Adrenal gland (tissue), 12 donors: ENCODE data around the gene LPAR2. TPM values are rescaled to one million over a fixed set of nuclear protein-coding genes. Genes with fewer than 3 reads are reported as not detected.

Experiments
- DNase-seq, 7 donors: peaks; one replicate each; pipeline ENCODE4 v3.0.0-alpha.2; 2019 to 2020
- H3K27ac ChIP-seq, 5 donors: fragments of 200-600 bp; sonication (generic) in 4 of 5; 1 replicate in 3 of 5; 2 replicates in 2 of 5; pipeline versions ENCODE4 v1.5.1 to v1.8.0; 2016 to 2020; ENCODE audit warnings: mild to moderate bottlenecking in 1 of 5
- H3K27me3 ChIP-seq: fragments of 200-600 bp; 2 replicates; pipeline ENCODE4 v1.8.0; 2021
- H3K36me3 ChIP-seq, 2 donors: fragments of 200-600 bp; replicated peaks in 1 of 2; 1 replicate in 1 of 2; 2 replicates in 1 of 2; pipeline versions ENCODE4 v1.5.1 to v1.8.0; 2018 to 2022
- H3K4me1 ChIP-seq, 2 donors: fragments of 200-600 bp; replicated peaks in 1 of 2; 1 replicate in 1 of 2; 2 replicates in 1 of 2; pipeline versions ENCODE4 v1.5.1 to v1.8.0; 2018 to 2021
- H3K4me3 ChIP-seq, 4 donors: fragments of 200-600 bp; sonication (generic) in 3 of 4; one replicate each; pipeline ENCODE4 v1.5.1; 2016 to 2018
- H3K9me3 ChIP-seq, 3 donors: fragments of 200-600 bp; sonication (generic) in 1 of 3; replicated peaks in 1 of 3; 1 replicate in 2 of 3; 2 replicates in 1 of 3; pipeline versions ENCODE4 v1.5.1 to v1.8.0; 2016 to 2021
- POLR2A ChIP-seq, 2 donors: fragments of 450-650 bp; IDR thresholded peaks; one replicate each; pipeline ENCODE4 v1.6.1; 2017; ENCODE audit warnings: antibody characterized with exemption in 2 of 2, mild to moderate bottlenecking in 2 of 2, moderate library complexity in 1 of 2
- WGBS, 4 donors: extraction: QIAGEN DNeasy Blood & Tissue Kit in 2 of 4; methylation state at CpG; one replicate each; pipeline versions ENCODE4 v1.1.5 to v1.1.7; 2013 to 2017; 5-methylcytosine and 5-hydroxymethylcytosine counted together
- intact Hi-C, 2 donors: fragments of 100-400 bp; cut with DNase I; formaldehyde crosslinking; loops; one replicate each; pipeline versions ENCODE4 v1.14.1 to v1.15.0; 2022 to 2023
- polyA plus RNA-seq, 3 donors: library from polyadenylated mRNA; stranded (reverse); fragments of 200-250 nt in 2 of 3; fragments of 350-450 nt in 1 of 3; fragmentation: Illumina TruSeq in 1 of 3; extraction: RNeasy Lipid Tissue Mini Kit (QIAGEN cat#74804) in 1 of 3; gene quantifications; one replicate each; pipeline ENCODE4 v1.2.3, GENCODE V29; 2013 to 2014
- total RNA-seq, 9 donors: library from RNA; depleted of rRNA in 4 of 9; stranded (reverse); fragments of >200 nt in 4 of 9; fragments of 120-200 nt in 1 of 9; fragmentation: NEBNext Ultra II Directional in 1 of 9; extraction: Animal tissue kit (Norgen Biotek cat#: 25700) in 1 of 9; gene quantifications; one replicate each; pipeline versions ENCODE4 v1.1.0 to v1.2.4, GENCODE V29; 2013 to 2023
- TF ChIP-seq, protein P1 (sequence below), 6 experiments: fragments of 450-650 bp in 4 of 6; fragments of 200-600 bp in 2 of 6; sonication (generic) in 1 of 6; IDR thresholded peaks; 1 replicate in 5 of 6; 2 replicates in 1 of 6; pipeline versions ENCODE4 v1.5.1 to v1.8.0; 2016 to 2021; ENCODE audit warnings: antibody characterized with exemption in 6 of 6, mild to moderate bottlenecking in 2 of 6, moderate library complexity in 1 of 6
- donor health status: healthy with polysubstance abuse.
- donor health status: Bipolar disorder and iron deficiency.
- donor health status: DM: yes; HTN: yes; CAD: no.
- donor health status: DM: no; HTN: no; CAD: no.
- donor health status: DM: no; HTN: no; CAD: no.
- donor health status: DM: yes; HTN: yes; CAD: no.

The LPAR2 gene
- total and polyA plus RNA-seq, 12 donors: 0.93 to 10.5 (median 3.7) TPM

DNA sequence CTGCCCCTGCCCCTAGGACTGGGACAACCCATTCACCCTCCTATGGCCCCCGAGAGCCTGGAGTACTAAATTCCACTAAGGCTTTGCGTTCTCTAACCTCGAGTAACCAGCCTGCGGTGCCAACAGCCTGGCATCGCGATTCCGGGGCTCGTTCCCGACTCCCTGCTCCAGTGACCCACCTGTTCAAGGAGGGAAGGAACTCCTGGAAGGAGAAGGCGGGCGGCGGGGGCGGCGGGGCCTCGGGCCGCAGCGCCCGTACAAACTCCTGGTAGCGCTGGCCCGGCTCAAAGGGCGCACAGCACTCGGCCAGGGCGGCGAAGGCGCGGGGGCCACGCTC, 9.1 kb upstream of the LPAR2 start:
- H3K27me3 ChIP-seq: no peaks in the 10 kb centered on the region
- no peaks in the 10 kb centered on the region for H3K36me3 ChIP-seq
- H3K4me3 ChIP-seq: no peak overlapping the region
- DNase-seq: no peak
- TF ChIP-seq, protein P1, sequence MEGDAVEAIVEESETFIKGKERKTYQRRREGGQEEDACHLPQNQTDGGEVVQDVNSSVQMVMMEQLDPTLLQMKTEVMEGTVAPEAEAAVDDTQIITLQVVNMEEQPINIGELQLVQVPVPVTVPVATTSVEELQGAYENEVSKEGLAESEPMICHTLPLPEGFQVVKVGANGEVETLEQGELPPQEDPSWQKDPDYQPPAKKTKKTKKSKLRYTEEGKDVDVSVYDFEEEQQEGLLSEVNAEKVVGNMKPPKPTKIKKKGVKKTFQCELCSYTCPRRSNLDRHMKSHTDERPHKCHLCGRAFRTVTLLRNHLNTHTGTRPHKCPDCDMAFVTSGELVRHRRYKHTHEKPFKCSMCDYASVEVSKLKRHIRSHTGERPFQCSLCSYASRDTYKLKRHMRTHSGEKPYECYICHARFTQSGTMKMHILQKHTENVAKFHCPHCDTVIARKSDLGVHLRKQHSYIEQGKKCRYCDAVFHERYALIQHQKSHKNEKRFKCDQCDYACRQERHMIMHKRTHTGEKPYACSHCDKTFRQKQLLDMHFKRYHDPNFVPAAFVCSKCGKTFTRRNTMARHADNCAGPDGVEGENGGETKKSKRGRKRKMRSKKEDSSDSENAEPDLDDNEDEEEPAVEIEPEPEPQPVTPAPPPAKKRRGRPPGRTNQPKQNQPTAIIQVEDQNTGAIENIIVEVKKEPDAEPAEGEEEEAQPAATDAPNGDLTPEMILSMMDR (IDR thresholded peaks at IDR 0.05): no peak
- no peak for TF ChIP-seq POLR2A (IDR thresholded peaks at IDR 0.05)
- no peaks in the 10 kb centered on the region for H3K4me1 ChIP-seq
- intact Hi-C loops: no loop called here
- H3K9me3 ChIP-seq: no peaks in the 10 kb centered on the region
- WGBS, 4 donors: 62 to 83% (median 79%) methylated on average over 17 to 27 of the region's 27 CpGs
- H3K27ac ChIP-seq: no peak overlapping the region

DNA sequence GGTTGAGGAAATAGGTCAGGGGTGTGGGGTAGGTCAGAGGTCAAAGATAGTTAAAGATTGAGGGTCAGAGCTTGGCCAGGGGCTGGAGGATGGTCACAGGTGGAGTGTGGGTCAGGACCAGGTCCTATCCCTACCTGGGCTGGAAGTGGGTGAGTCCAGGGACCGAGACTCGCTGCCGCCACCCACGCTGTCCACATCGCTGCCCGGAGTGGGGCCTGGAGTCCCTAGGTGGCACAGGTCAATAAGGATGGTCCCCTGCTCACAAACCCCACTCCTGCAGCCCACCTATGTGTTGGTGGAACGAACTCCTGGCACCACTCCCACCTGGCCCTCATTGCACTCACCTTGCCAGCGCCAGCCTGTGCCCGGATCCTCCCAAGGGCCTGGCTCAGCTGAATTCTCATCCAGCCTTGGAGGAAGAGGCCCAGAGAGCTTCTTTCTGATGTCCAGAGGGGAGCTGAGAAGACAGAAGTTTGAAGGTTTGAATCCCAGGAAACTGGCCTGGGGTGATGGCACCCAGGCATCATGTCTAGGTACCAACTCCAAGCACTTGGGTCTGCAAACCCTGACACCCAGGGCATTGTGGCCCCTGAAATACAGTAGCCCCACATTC, 8.7 kb upstream of the LPAR2 start:
- no peaks in the 10 kb centered on the region for H3K36me3 ChIP-seq
- 92 to 99% (median 96%) methylated on average over 6 to 9 of the region's 9 CpGs for WGBS, 4 donors
- intact Hi-C loops: no loop called here
- H3K4me1 ChIP-seq: no peaks in the 10 kb centered on the region
- no peak for DNase-seq
- TF ChIP-seq, protein P1 (IDR thresholded peaks at IDR 0.05): no peak
- TF ChIP-seq POLR2A (IDR thresholded peaks at IDR 0.05): no peak
- H3K9me3 ChIP-seq: no peaks in the 10 kb centered on the region
- H3K27me3 ChIP-seq: no peaks in the 10 kb centered on the region
- H3K27ac ChIP-seq: no peak overlapping the region
- no peak overlapping the region for H3K4me3 ChIP-seq

DNA sequence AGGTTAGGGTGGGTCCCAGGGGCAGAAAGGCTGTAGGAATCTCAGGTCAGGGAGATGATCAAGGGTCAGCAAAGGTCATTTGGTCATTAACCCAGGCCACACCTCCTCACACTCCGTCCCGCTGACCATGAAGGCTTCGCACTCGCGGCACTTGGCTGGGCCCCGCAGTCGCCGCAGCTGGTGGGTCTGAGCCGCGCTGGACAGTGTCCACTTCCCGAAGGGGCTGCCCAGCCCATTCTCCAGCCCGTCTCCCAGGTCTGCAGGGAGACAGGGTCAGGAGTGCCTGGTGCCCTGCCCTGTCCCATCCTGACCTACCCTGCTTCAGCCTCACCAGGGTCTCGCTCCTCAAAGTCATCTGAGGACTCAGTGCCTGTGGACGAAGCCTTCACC, 7.3 kb upstream of the LPAR2 start:
- WGBS, 4 donors: 93 to 100% (median 97%) methylated on average over 2 to 14 of the region's 14 CpGs
- TF ChIP-seq, protein P1 (IDR thresholded peaks at IDR 0.05): no peak
- TF ChIP-seq POLR2A (IDR thresholded peaks at IDR 0.05): no peak
- H3K27me3 ChIP-seq: no peaks in the 10 kb centered on the region
- no peak overlapping the region for H3K4me3 ChIP-seq
- DNase-seq: no peak
- no peaks in the 10 kb centered on the region for H3K4me1 ChIP-seq
- intact Hi-C loops: no loop called here
- no peaks in the 10 kb centered on the region for H3K36me3 ChIP-seq
- no peak overlapping the region for H3K27ac ChIP-seq
- no peaks in the 10 kb centered on the region for H3K9me3 ChIP-seq

DNA sequence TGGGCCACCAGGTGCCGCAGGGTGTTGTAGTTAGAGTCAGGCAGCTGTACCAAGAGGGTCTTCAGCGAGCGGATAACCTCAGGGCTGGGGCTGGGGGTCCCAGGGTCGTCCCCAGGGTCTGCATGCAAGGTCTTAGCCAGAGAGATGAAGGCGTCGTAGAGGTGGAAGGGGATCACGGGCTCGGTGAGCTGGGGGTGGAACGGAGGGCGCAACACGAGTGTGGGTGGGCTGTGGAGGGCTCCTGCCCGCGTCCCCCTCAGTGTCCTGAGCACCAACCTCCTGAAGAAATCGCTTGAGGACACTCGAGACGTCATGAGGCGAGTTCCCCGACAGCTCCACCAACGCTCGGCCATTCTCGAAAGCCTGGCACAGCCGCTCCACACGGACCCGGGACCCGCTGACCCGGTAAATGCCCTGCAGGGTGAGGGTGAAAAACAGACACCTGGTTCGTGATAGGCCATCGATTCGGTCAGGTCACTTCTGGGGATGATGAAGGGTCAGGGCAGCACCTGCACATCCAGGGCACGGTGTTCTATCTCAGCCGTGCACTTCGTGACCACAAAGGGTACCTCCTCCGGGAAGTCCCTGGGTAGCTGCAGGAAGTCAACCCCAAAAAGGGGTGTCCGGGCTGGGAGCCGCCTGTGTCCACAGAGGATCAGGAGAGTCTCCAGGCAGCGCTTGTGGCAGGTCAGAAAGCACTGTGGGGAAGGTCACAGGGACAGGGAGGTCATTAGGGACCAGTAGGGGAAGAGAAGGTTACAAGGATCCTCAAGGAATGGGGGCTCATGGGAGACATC, 6.7 kb upstream of the LPAR2 start:
- intact Hi-C loops: no loop called here
- Histone ChIP-seq H3K27me3 (no peaks in the 10 kb centered on the region), H3K4me3 (no peak overlapping the region), H3K4me1 (no peaks in the 10 kb centered on the region), H3K36me3 (no peaks in the 10 kb centered on the region), H3K27ac (no peak overlapping the region), H3K9me3 (no peaks in the 10 kb centered on the region)
- WGBS, 4 donors: 91 to 96% (median 95%) methylated on average over 25 to 36 of the region's 36 CpGs
- DNase-seq: no peak
- TF ChIP-seq, protein P1 (IDR thresholded peaks at IDR 0.05): no peak
- no peak for TF ChIP-seq POLR2A (IDR thresholded peaks at IDR 0.05)
